Right forelimb (tissue), 1 donor: ENCODE results near the gene YAF2.

ENCODE experiments used
- DNase-seq: peaks from one replicate; pipeline ENCODE4 v3.0.0-alpha.2; 2018

Gene YAF2

GRCh38 chr12:42141981-42142606 is 96.0 kb downstream of the YAF2 start:
- no peak for DNase-seq

- DNase-seq: no peak
These were observed 97.1 kb downstream of the YAF2 start for GRCh38 chr12:42140901-42141300.

GRCh38 chr12:42135259-42135814 is 102.7 kb downstream of the YAF2 start:
- no peak for DNase-seq

- no peak for DNase-seq
These were observed 107.2 kb downstream of the YAF2 start for GRCh38 chr12:42130672-42131402.

GRCh38 chr12:42129595-42130204 is 108.3 kb downstream of the YAF2 start:
- DNase-seq: no peak

- DNase-seq: no peak
These were observed 109.2 kb downstream of the YAF2 start for GRCh38 chr12:42128888-42129287.

- DNase-seq: no peak
These were observed 109.7 kb downstream of the YAF2 start for GRCh38 chr12:42128327-42128726.

- no peak for DNase-seq
These were observed 111.1 kb downstream of the YAF2 start for GRCh38 chr12:42126963-42127362.

GRCh38 chr12:42125388-42125767 is 112.7 kb downstream of the YAF2 start:
- no peak for DNase-seq

- no peak for DNase-seq
These were observed 113.2 kb downstream of the YAF2 start for GRCh38 chr12:42124764-42125387.

- no peak for DNase-seq
These were observed 118.9 kb downstream of the YAF2 start for GRCh38 chr12:42119085-42119633.

GRCh38 chr12:42118136-42118879 is 119.7 kb downstream of the YAF2 start:
- no peak for DNase-seq

- no peak for DNase-seq
These were observed 129.0 kb downstream of the YAF2 start for GRCh38 chr12:42109031-42109430.
